PFSK-1 (cell line): ENCODE results near the gene GKN2.

Experiments
- FOXP2 ChIP-seq: optimal IDR thresholded peaks from 2 replicates; pipeline ENCODE3; 2011; ENCODE audit warnings: borderline replicate concordance, control low read depth, inconsistent platforms; ENCODE audit not compliant: insufficient read depth; ENCODE audit errors: extremely low read length, extremely low read depth
- POLR2AphosphoS5 ChIP-seq: IDR thresholded peaks from 2 replicates; pipeline ENCODE4 v1.6.1; 2012; ENCODE audit warnings: low read depth, mild to moderate bottlenecking, control low read depth, low read length, moderate library complexity
- REST ChIP-seq, 2 experiments: IDR thresholded peaks; 2 replicates each; pipeline versions ENCODE4 v1.6.1 to v1.8.0; 2011 to 2012; ENCODE audit warnings: low read depth in 2 of 2, low read length in 2 of 2, control low read depth in 1 of 2, inconsistent platforms in 1 of 2, mild to moderate bottlenecking in 1 of 2, moderate library complexity in 1 of 2; ENCODE audit not compliant: insufficient read depth in 1 of 2
- SIN3A ChIP-seq: IDR thresholded peaks from 2 replicates; pipeline ENCODE4 v1.6.1; 2012; ENCODE audit warnings: mild to moderate bottlenecking, low read length, moderate library complexity, borderline replicate concordance; ENCODE audit not compliant: insufficient read depth
- TAF1 ChIP-seq: IDR thresholded peaks from 2 replicates; pipeline ENCODE4 v1.6.1; 2012; ENCODE audit warnings: low read length, control low read depth, borderline replicate concordance; ENCODE audit not compliant: insufficient read depth

Gene GKN2

GRCh38 chr2:68931799-68932198 is 20.9 kb downstream of the GKN2 start:
- no peak for TF ChIP-seq POLR2AphosphoS5
- no peak for TF ChIP-seq SIN3A
- TF ChIP-seq REST (IDR thresholded peaks at IDR 0.05; ENCODE audit: insufficient read depth in 1 of 2, low read depth in 2 of 2, low read length in 2 of 2), result no peak
- no peak for TF ChIP-seq FOXP2

- TF ChIP-seq SIN3A (no peak), POLR2AphosphoS5 (no peak), TAF1 (no peak), FOXP2 (no peak), REST (IDR thresholded peaks at IDR 0.05; ENCODE audit: insufficient read depth in 1 of 2, low read depth in 2 of 2, low read length in 2 of 2) (no peak)
Observed at GRCh38 chr2:68931149-68931711, 21.5 kb downstream of the GKN2 start.

- no peak for TF ChIP-seq REST (IDR thresholded peaks at IDR 0.05; ENCODE audit: insufficient read depth in 1 of 2, low read depth in 2 of 2, low read length in 2 of 2)
- TF ChIP-seq SIN3A, result no peak
- no peak for TF ChIP-seq FOXP2
- no peak for TF ChIP-seq POLR2AphosphoS5
- no peak for TF ChIP-seq TAF1
Observed at GRCh38 chr2:68926796-68927195, 25.9 kb downstream of the GKN2 start.

GRCh38 chr2:68925295-68925896 is 27.3 kb downstream of the GKN2 start:
- TF ChIP-seq POLR2AphosphoS5 (no peak), REST (IDR thresholded peaks at IDR 0.05; ENCODE audit: insufficient read depth in 1 of 2, low read depth in 2 of 2, low read length in 2 of 2) (no peak), SIN3A (no peak), FOXP2 (no peak), TAF1 (no peak)
